HCT116 (cell line): ENCODE results near the gene RNU6-9. TPM values are rescaled to one million over a fixed set of nuclear protein-coding genes. Genes with fewer than 3 reads are reported as not detected.

Experiments
- ATAC-seq: fragments of 200-7000 bp; cut with Tn5 transposase; 2 replicates; pipeline ENCODE4 v1.9.1; 2020; ENCODE audit warnings: mild to moderate bottlenecking, moderate library complexity
- BruUV-seq: library from RNA; stranded (reverse); fragments of 400-500 nt; replicated peaks from 2 replicates; lab custom pipeline; 2021; lab: Mats Ljungman, UMichigan
- CTCF ChIA-PET: fragments of 300-600 bp; sonication (Branson Sonifier 250); formaldehyde crosslinking; loops from one replicate; lab custom pipeline; 2021; ENCODE audit warnings: antibody characterized with exemption; lab: Charles Lee
- POLR2A ChIA-PET: fragments of 300-600, 350-600 bp; sonication (Branson Sonifier 250); formaldehyde crosslinking; loops from one replicate; lab custom pipeline; 2021; ENCODE audit warnings: antibody characterized with exemption; lab: Charles Lee
- RAD21 ChIA-PET, 2 experiments: fragments of 300-600 bp; sonication (Branson Sonifier 250); formaldehyde crosslinking; loops; one replicate each; lab custom pipeline; 2023; ENCODE audit warnings: low total read pairs in 2 of 2; ENCODE audit not compliant: uncharacterized antibody in 2 of 2, unreplicated experiment in 2 of 2, low non-redundant PET in 1 of 2; lab: Charles Lee
- DNase-seq: peaks from one replicate; pipeline ENCODE4 v3.0.0-alpha.2; 2010; ENCODE audit warnings: low read depth, low spot score
- H2AFZ ChIP-seq: fragments of 200-600 bp; shearing (Covaris generic), sonication (generic); 2 replicates; pipeline ENCODE4 v1.6.1; 2017; ENCODE audit warnings: low read depth, mixed run types, mixed read lengths, antibody characterized with exemption, low read length; ENCODE audit not compliant: poor library complexity, severe bottlenecking
- H3K27ac ChIP-seq: 2 replicates; pipeline ENCODE4 v1.5.1; 2012; ENCODE audit warnings: low read depth, low read length
- H3K27me3 ChIP-seq: fragments of 200-600 bp; sonication (generic); 2 replicates; pipeline ENCODE4 v1.6.1; 2016; ENCODE audit warnings: mixed run types, low read length, mixed read lengths; ENCODE audit not compliant: insufficient read depth
- H3K36me3 ChIP-seq, 2 experiments: fragments of 200-500 bp in 1 of 2; fragments of 200-600 bp in 1 of 2; sonication (Bioruptor generic) in 1 of 2; sonication (generic) in 1 of 2; 2 replicates each; pipeline versions ENCODE4 v1.5.1 to v1.6.1; 2014 to 2016; ENCODE audit warnings: low read length in 2 of 2, inconsistent platforms in 1 of 2, mixed read lengths in 1 of 2, mixed run types in 1 of 2; ENCODE audit not compliant: insufficient read depth in 2 of 2, control insufficient read depth in 1 of 2
- H3K4me1 ChIP-seq, 2 experiments: fragments of 200-600 bp in 1 of 2; sonication (generic) in 1 of 2; 2 replicates each; pipeline versions ENCODE4 v1.5.1 to v1.6.1; 2012 to 2017; ENCODE audit warnings: low read length in 2 of 2, inconsistent platforms in 1 of 2, mild to moderate bottlenecking in 1 of 2, mixed read lengths in 1 of 2, mixed run types in 1 of 2, moderate library complexity in 1 of 2; ENCODE audit not compliant: insufficient read depth in 2 of 2, control insufficient read depth in 1 of 2
- H3K4me2 ChIP-seq: fragments of 200-600 bp; sonication (generic); 2 replicates; pipeline ENCODE4 v1.6.1; 2017; ENCODE audit warnings: mixed run types, low read length, mixed read lengths
- H3K4me3 ChIP-seq, 2 experiments: fragments of 200-600 bp in 1 of 2; sonication (generic) in 1 of 2; replicated peaks in 1 of 2; 2 replicates each; pipeline ENCODE4 v1.5.1; 2011 to 2016; ENCODE audit warnings: low read length in 2 of 2, control low read depth in 1 of 2, low read depth in 1 of 2, mild to moderate bottlenecking in 1 of 2, mixed read lengths in 1 of 2, mixed run types in 1 of 2
- H3K79me2 ChIP-seq: fragments of 200-600 bp; sonication (generic); 2 replicates; pipeline ENCODE4 v1.6.1; 2017; ENCODE audit warnings: mild to moderate bottlenecking, mixed run types, low read length, moderate library complexity, mixed read lengths; ENCODE audit not compliant: insufficient read depth
- H3K9ac ChIP-seq: fragments of 200-600 bp; sonication (generic); 2 replicates; pipeline ENCODE4 v1.6.1; 2016; ENCODE audit warnings: low read length, mixed read lengths
- H3K9me2 ChIP-seq: fragments of 200-600 bp; sonication (generic), shearing (Covaris generic); 2 replicates; pipeline ENCODE4 v1.6.1; 2017; ENCODE audit warnings: mixed run types, mild to moderate bottlenecking, moderate library complexity; ENCODE audit not compliant: insufficient read depth
- H3K9me3 ChIP-seq, 2 experiments: fragments of 200-500 bp in 1 of 2; fragments of 200-600 bp in 1 of 2; sonication (Bioruptor generic) in 1 of 2; sonication (generic) in 1 of 2; 2 replicates each; pipeline ENCODE4 v1.6.1; 2014 to 2017; ENCODE audit warnings: low read length in 2 of 2, mixed read lengths in 2 of 2, inconsistent platforms in 1 of 2, low read depth in 1 of 2, mild to moderate bottlenecking in 1 of 2, mixed run types in 1 of 2, moderate library complexity in 1 of 2; ENCODE audit not compliant: control insufficient read depth in 1 of 2, insufficient read depth in 1 of 2
- H4K20me1 ChIP-seq: fragments of 200-600 bp; sonication (generic), shearing (Covaris generic); 2 replicates; pipeline ENCODE4 v1.6.1; 2017; ENCODE audit warnings: mixed run types, mild to moderate bottlenecking, moderate library complexity; ENCODE audit not compliant: insufficient read depth
- ATF3 ChIP-seq: IDR thresholded peaks from 2 replicates; pipeline ENCODE4 v1.6.1; 2012
- CEBPB ChIP-seq: IDR thresholded peaks from 2 replicates; pipeline ENCODE4 v1.6.1; 2012; ENCODE audit warnings: low read depth
- EZH2 ChIP-seq: fragments of 200-600 bp; sonication (generic); IDR thresholded peaks from 2 replicates; pipeline ENCODE4 v1.6.1; 2017; ENCODE audit warnings: antibody characterized with exemption, mixed run types
- JUND ChIP-seq: IDR thresholded peaks from 2 replicates; pipeline ENCODE4 v1.6.1; 2012
- MAX ChIP-seq: IDR thresholded peaks from 2 replicates; pipeline ENCODE4 v1.6.1; 2012
- POLR2AphosphoS5 ChIP-seq: IDR thresholded peaks from 2 replicates; pipeline ENCODE4 v1.6.1; 2011; ENCODE audit warnings: mild to moderate bottlenecking, low read depth, low read length, moderate library complexity
- RAD21 ChIP-seq: IDR thresholded peaks from 2 replicates; pipeline ENCODE4 v1.6.1; 2012; ENCODE audit warnings: low read depth, mild to moderate bottlenecking
- REST ChIP-seq: IDR thresholded peaks from 2 replicates; pipeline ENCODE4 v1.6.1; 2012; ENCODE audit warnings: low read depth
- SIN3A ChIP-seq: IDR thresholded peaks from 2 replicates; pipeline ENCODE4 v1.6.1; 2012; ENCODE audit warnings: low read depth
- SP1 ChIP-seq: IDR thresholded peaks from 2 replicates; pipeline ENCODE4 v1.6.1; 2012; ENCODE audit warnings: low read depth
- TCF7L2 ChIP-seq: IDR thresholded peaks from 2 replicates; pipeline ENCODE4 v1.7.0; 2011; ENCODE audit warnings: borderline replicate concordance, inconsistent platforms; ENCODE audit not compliant: insufficient read depth, insufficient read length; ENCODE audit errors: extremely low read depth
- ZBTB33 ChIP-seq: IDR thresholded peaks from 2 replicates; pipeline ENCODE4 v1.6.1; 2011; ENCODE audit warnings: mild to moderate bottlenecking, low read length, moderate library complexity; ENCODE audit not compliant: insufficient replicate concordance; ENCODE audit errors: extremely low read depth
- ZFX ChIP-seq: fragments of 450-650 bp; IDR thresholded peaks from 2 replicates; pipeline ENCODE4 v1.6.1; 2017
- ZNF274 ChIP-seq: fragments of 200-500 bp; sonication (Bioruptor generic); IDR thresholded peaks from 2 replicates; pipeline ENCODE4 v1.6.1; 2014; ENCODE audit warnings: mild to moderate bottlenecking, low read depth, low read length, inconsistent platforms
- intact Hi-C: fragments of 100-400 bp; cut with micrococcal nuclease; formaldehyde crosslinking; loops from 2 replicates; pipeline ENCODE4 v1.10.0; 2022
- total RNA-seq: library from RNA; stranded (reverse); gene quantifications from one replicate; pipeline ENCODE4 v1.2.1, GENCODE V29; 2021; ENCODE audit not compliant: unreplicated experiment

RNU6-9 gene
- total RNA-seq, 1 experiment from 2014 or later = not detected

GRCh38 chr19:907183-907853 lies 14.0 kb downstream of the RNU6-9 start:
- ChIA-PET CTCF (no interaction called here), POLR2A (no interaction called here), RAD21 (no interaction called here)
- Histone ChIP-seq H2AFZ (no peak overlapping the region), H3K4me3 (no peak overlapping the region), H3K27me3 (no peaks in the 10 kb centered on the region), H3K4me1 (peaks cover 24 to 36% of the 10 kb centered on the region in 2 experiments), H3K9me2 (no peaks in the 10 kb centered on the region), H3K9me3 (no peaks in the 10 kb centered on the region), H3K9ac (no peak overlapping the region), H3K79me2 (peaks cover 69% of the 10 kb centered on the region), H4K20me1 (peaks cover 4% of the 10 kb centered on the region; the same call in 1 of the 2 replicates), H3K4me2 (no peak overlapping the region), H3K36me3 (no peaks in the 10 kb centered on the region), H3K27ac (no peak overlapping the region)
- intact Hi-C loops = no loop called here
- no TSS peak for BruUV-seq
- no peak for DNase-seq
- TF ChIP-seq SP1 = no peak
- TF ChIP-seq ATF3 = no peak
- TF ChIP-seq EZH2 = no peak
- no peak for TF ChIP-seq REST
- TF ChIP-seq ZBTB33 = no peak
- TF ChIP-seq ZFX = no peak
- no peak for TF ChIP-seq TCF7L2
- TF ChIP-seq CEBPB = no peak
- TF ChIP-seq POLR2AphosphoS5 = no peak
- no peak for TF ChIP-seq MAX
- no peak for TF ChIP-seq JUND
- TF ChIP-seq RAD21 = no peak
- TF ChIP-seq SIN3A = no peak
- no peak for TF ChIP-seq ZNF274
- no peak for ATAC-seq
